Mammary microvascular endothelial cell (primary cell): ENCODE measurements around the gene FADD. TPM values are rescaled to one million over a fixed set of nuclear protein-coding genes. Genes with fewer than 3 reads are reported as not detected.

Experiments used
- total RNA-seq: library from RNA; depleted of rRNA; stranded (reverse); fragments of >200 nt; gene quantifications from 2 replicates; pipeline ENCODE4 v1.2.3, GENCODE V29; 2015

FADD gene, protein sequence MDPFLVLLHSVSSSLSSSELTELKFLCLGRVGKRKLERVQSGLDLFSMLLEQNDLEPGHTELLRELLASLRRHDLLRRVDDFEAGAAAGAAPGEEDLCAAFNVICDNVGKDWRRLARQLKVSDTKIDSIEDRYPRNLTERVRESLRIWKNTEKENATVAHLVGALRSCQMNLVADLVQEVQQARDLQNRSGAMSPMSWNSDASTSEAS
- 37.1 and 38.5 TPM in 2 replicates for total RNA-seq

DNA sequence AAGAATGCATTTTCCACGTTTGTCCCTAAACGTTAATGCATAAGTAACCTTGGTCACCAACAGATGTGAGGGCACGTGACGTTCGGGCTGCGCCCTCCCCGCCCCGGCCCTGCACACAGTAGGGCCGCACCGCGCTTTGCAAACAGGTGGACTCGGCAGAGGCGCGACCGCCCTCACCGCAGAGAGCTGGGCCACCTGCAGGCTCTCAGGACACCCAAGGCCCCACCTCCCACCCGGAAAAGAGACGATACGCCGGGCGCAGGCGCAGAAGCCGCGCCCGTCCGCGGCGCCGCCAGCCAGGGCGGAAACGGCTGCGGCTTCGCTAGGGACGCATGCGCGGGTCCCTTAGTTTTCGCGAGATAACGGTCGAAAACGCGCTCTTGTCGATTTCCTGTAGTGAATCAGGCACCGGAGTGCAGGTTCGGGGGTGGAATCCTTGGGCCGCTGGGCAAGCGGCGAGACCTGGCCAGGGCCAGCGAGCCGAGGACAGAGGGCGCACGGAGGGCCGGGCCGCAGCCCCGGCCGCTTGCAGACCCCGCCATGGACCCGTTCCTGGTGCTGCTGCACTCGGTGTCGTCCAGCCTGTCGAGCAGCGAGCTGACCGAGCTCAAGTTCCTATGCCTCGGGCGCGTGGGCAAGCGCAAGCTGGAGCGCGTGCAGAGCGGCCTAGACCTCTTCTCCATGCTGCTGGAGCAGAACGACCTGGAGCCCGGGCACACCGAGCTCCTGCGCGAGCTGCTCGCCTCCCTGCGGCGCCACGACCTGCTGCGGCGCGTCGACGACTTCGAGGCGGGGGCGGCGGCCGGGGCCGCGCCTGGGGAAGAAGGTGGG lies at the start of gene FADD:
FADD (plus strand) TSS at position 377 of the 831 bp plus-strand sequence; CDS start at position 541, 164 bp downstream.

Other genes with a start within 250 kb of the FADD start
- 0.40 and 0.54 TPM in 2 replicates for gene ANO1, start 125.0 kb upstream of the FADD start, total RNA-seq
- 24.2 and 26.6 TPM in 2 replicates for gene PPFIA1, start 67.4 kb downstream of the FADD start, total RNA-seq
- gene CTTN, start 195.2 kb downstream of the FADD start, total RNA-seq = 281 and 284 TPM in 2 replicates